ENCODE measurements around the gene ZNF772.

The ZNF772 gene

DNA sequence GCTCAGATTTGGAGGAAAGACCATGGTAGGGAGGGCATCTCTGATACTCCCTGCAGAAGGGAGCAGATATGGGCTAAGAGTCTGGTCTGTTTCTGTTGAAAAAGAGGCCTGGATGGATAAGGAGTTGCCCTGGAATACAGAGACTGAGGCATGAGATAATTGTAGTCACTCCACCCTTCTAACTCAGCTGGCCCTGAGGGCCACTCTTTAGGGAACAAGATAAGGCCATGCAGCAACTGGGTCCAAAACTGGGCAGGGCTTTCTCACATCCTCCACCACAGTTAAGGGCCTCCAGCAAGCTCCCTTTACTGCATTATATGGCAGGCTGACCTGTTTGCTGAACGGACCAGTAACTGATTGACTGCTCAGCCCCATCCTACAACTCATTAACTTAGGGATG is 40.9 kb downstream of the ZNF772 start:
- ChIA-PET CTCF (interaction anchor here (1.4 kb wide), 2 partner anchors 22 to 30 kb away, joined by 3 to 4 read pairs; no protein-coding TSS in a partner anchor), POLR2A (interaction anchor here (1.2 kb wide), 1 partner anchor 273 kb away, joined by 3 read pairs; the partner anchor contains the start of gene ZNF154)

DNA sequence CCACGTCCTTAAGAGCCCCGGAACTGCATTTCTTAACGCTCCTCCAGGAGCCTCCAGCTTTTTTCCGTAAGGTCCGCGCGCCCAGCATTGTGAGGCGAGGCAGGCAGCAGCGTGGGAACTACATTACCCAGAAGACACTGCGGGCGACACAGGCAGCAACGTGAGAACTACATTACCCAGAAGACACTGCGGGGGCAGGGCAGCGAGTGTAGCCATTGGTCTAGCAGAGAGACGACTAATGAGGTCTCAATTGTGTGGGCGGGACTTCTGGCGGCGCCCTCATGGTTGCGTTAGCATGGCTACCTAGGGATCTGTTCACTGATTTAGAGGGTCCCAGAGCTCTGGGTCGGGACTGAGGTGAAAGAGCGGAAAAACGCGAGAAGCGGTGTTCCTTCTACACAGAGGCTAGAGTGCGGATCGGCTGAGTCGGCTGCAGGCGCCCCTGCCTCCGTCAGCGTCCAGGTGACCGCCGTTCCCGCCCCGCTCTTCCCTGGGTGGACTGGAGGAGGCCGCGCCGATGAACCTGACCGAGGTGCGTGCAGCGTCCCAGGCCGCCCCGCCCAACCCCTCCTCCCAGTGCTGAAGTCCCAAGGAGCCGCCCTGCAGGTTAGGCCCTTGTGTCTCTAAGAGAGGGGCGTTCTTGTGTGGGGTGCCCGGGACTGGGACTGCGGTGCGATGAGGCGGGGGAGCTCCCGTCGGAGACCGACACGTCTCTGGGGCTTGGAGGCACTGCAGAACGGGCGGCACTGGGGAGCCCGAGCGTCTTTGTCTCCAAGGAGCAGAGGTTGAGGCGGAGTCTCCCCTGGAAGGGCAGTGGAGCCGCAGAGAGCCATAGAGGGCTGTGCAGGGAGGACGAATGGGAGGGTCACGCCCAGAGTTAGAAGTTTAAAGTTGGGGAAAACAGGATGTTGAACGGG is 42.0 kb downstream of the ZNF772 start, which contains the start of gene ZNF749:
Gene ZNF749 (plus strand): TSS at position 264 of the 917 bp plus-strand sequence. CDS start 254 bp downstream, at position 518.
- peaks cover 4 to 20% (median 14%) of the 10 kb centered on the region in 4 experiments for H3K4me1 ChIP-seq (ENCODE audit: control extremely low read depth in 1 of 4, control insufficient read depth in 4 of 4, insufficient read depth in 4 of 4, low read length in 3 of 4)
- ChIA-PET POLR2A (interaction anchor here (0.6 to 1.2 kb wide), 2 partner anchors 274 to 978 kb away, joined by 3 read pairs; partner anchors contain the start of gene ZNF154), CTCF (interaction anchor here (1.4 to 1.6 kb wide), 3 partner anchors 21 to 29 kb away, joined by 3 to 4 read pairs (median 3); no protein-coding TSS in a partner anchor)
- H3K36me3 ChIP-seq (ENCODE audit: control insufficient read depth in 4 of 4, insufficient read depth in 4 of 4, low read length in 3 of 4) = peaks cover 7 to 26% (median 18%) of the 10 kb centered on the region in 4 experiments
- peak; percentile 97 to 99 (median 98) for DNase-seq
- H3K9me3 ChIP-seq (ENCODE audit: control extremely low read depth in 1 of 5, control insufficient read depth in 4 of 5, insufficient read depth in 2 of 5, low read depth in 1 of 5, low read length in 4 of 5) = peaks cover 0 to 18% (median 13%) of the 10 kb centered on the region in 5 experiments
- H3K27me3 ChIP-seq (replicated peaks in 2 of 5; ENCODE audit: control insufficient read depth in 4 of 5, insufficient read depth in 5 of 5, low read length in 4 of 5) = no peaks in the 10 kb centered on the region
- under 1% methylated on average over 55 of the region's 61 CpGs for WGBS (ENCODE audit: insufficient coverage)
- peak within 1 kb of the TSS; percentile 30 to 79 for H3K27ac ChIP-seq (ENCODE audit: insufficient read depth in 1 of 2, low read depth in 1 of 2, low read length in 2 of 2, poor library complexity in 1 of 2, severe bottlenecking in 2 of 2)
- H3K4me3 ChIP-seq (ENCODE audit: control insufficient read depth in 1 of 7, extremely low read depth in 1 of 7, insufficient read depth in 4 of 7, low read depth in 2 of 7, low read length in 6 of 7) = peak within 1 kb of the TSS; percentile 68 to 96 (median 88)

More for the DNA sequence above, 40.9 kb downstream of the ZNF772 start:
- Histone ChIP-seq H3K36me3 (ENCODE audit: control insufficient read depth in 4 of 4, insufficient read depth in 4 of 4, low read length in 3 of 4) (peaks cover 7 to 32% (median 22%) of the 10 kb centered on the region in 4 experiments), H3K9me3 (ENCODE audit: control extremely low read depth in 1 of 5, control insufficient read depth in 4 of 5, insufficient read depth in 2 of 5, low read depth in 1 of 5, low read length in 4 of 5) (peaks cover 0 to 25% (median 17%) of the 10 kb centered on the region in 5 experiments), H3K27me3 (replicated peaks in 2 of 5; ENCODE audit: control insufficient read depth in 4 of 5, insufficient read depth in 5 of 5, low read length in 4 of 5) (no peaks in the 10 kb centered on the region), H3K4me3 (ENCODE audit: control insufficient read depth in 1 of 7, extremely low read depth in 1 of 7, insufficient read depth in 4 of 7, low read depth in 2 of 7, low read length in 6 of 7) (peak overlapping the region in 4 of 7 experiments; percentile 76 to 96 (median 90)), H3K27ac (ENCODE audit: insufficient read depth in 1 of 2, low read depth in 1 of 2, low read length in 2 of 2, poor library complexity in 1 of 2, severe bottlenecking in 2 of 2) (no peak overlapping the region), H3K4me1 (ENCODE audit: control extremely low read depth in 1 of 4, control insufficient read depth in 4 of 4, insufficient read depth in 4 of 4, low read length in 3 of 4) (peaks cover 4 to 20% (median 14%) of the 10 kb centered on the region in 4 experiments)
- no peak for DNase-seq
- WGBS (ENCODE audit: insufficient coverage) = no CpG with 5 or more reads among the region's 1 CpG

DNA sequence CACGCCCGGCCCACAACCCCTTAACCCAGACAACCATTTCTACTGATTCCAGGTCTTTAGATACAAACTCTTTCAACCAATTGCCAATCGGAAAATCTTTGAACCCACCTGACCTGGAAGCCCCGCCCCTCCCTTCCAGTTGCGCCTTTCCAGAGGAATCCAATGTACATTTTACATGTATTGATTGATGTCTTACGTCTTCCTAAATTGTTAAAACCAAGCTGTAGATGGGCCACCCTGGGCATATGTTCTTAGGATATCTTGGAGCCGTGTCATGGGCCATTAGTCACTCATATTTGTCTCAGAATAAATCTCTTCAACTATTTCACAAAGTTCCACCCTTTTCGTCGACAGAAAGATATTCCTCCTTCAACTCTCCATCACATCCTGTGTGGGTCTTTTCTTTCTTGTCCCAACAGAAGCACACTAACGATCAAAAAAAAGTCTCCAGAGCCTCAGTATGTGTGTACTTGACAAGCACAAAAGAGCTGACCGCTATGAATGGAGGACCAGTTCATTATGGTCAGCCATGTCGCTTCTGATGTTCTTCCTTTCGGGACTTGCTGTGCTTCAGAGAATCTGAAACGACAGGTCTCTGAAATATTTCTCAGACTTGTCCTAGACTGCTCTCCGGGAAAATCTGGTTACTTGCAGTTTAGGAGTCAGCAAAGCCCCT is 42.8 kb downstream of the ZNF772 start:
- 18% methylated on average over 11 of the region's 15 CpGs for WGBS (ENCODE audit: insufficient coverage)
- Histone ChIP-seq H3K36me3 (ENCODE audit: control insufficient read depth in 4 of 4, insufficient read depth in 4 of 4, low read length in 3 of 4) (peaks cover 5 to 19% (median 15%) of the 10 kb centered on the region in 4 experiments), H3K9me3 (ENCODE audit: control extremely low read depth in 1 of 5, control insufficient read depth in 4 of 5, insufficient read depth in 2 of 5, low read depth in 1 of 5, low read length in 4 of 5) (peaks cover 0 to 11% (median 10%) of the 10 kb centered on the region in 5 experiments), H3K4me3 (ENCODE audit: control insufficient read depth in 1 of 7, extremely low read depth in 1 of 7, insufficient read depth in 4 of 7, low read depth in 2 of 7, low read length in 6 of 7) (peak overlapping the region; percentile 68 to 96 (median 88)), H3K27me3 (replicated peaks in 2 of 5; ENCODE audit: control insufficient read depth in 4 of 5, insufficient read depth in 5 of 5, low read length in 4 of 5) (no peaks in the 10 kb centered on the region), H3K27ac (ENCODE audit: insufficient read depth in 1 of 2, low read depth in 1 of 2, low read length in 2 of 2, poor library complexity in 1 of 2, severe bottlenecking in 2 of 2) (peak overlapping the region in 1 of 2 experiments; percentile 79), H3K4me1 (ENCODE audit: control extremely low read depth in 1 of 4, control insufficient read depth in 4 of 4, insufficient read depth in 4 of 4, low read length in 3 of 4) (peaks cover 4 to 20% (median 14%) of the 10 kb centered on the region in 4 experiments)
- ChIA-PET POLR2A (no interaction called here), CTCF (interaction anchor here (1.6 kb wide), 1 partner anchor 27 kb away, joined by 3 read pairs; no protein-coding TSS in a partner anchor)
- DNase-seq = peak in 1 of 3 donors; percentile 8

DNA sequence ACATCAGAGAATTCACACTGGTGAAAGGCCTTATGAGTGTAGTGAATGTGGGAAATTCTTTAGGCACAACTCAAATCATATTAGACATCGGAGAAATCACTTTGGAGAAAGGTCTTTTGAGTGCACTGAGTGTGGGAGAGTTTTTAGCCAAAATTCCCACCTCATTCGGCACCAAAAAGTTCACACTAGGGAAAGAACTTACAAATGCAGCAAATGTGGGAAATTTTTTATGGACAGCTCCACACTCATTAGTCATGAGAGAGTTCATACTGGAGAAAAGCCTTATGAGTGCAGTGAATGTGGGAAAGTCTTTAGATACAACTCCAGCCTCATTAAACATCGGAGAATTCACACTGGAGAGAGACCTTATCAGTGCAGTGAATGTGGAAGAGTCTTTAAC is 56.3 kb downstream of the ZNF772 start:
- DNase-seq = no peak
- Histone ChIP-seq H3K36me3 (ENCODE audit: control insufficient read depth in 4 of 4, insufficient read depth in 4 of 4, low read length in 3 of 4) (peaks cover 33 to 57% (median 45%) of the 10 kb centered on the region in 4 experiments), H3K4me3 (ENCODE audit: control insufficient read depth in 1 of 7, extremely low read depth in 1 of 7, insufficient read depth in 4 of 7, low read depth in 2 of 7, low read length in 6 of 7) (no peak overlapping the region), H3K27me3 (replicated peaks in 2 of 5; ENCODE audit: control insufficient read depth in 4 of 5, insufficient read depth in 5 of 5, low read length in 4 of 5) (no peaks in the 10 kb centered on the region), H3K4me1 (ENCODE audit: control extremely low read depth in 1 of 4, control insufficient read depth in 4 of 4, insufficient read depth in 4 of 4, low read length in 3 of 4) (no peaks in the 10 kb centered on the region), H3K9me3 (ENCODE audit: control extremely low read depth in 1 of 5, control insufficient read depth in 4 of 5, insufficient read depth in 2 of 5, low read depth in 1 of 5, low read length in 4 of 5) (peaks cover 11 to 56% (median 31%) of the 10 kb centered on the region in 5 experiments), H3K27ac (ENCODE audit: insufficient read depth in 1 of 2, low read depth in 1 of 2, low read length in 2 of 2, poor library complexity in 1 of 2, severe bottlenecking in 2 of 2) (no peak overlapping the region)
- WGBS (ENCODE audit: insufficient coverage) = 100% methylated on average over 1 of the region's 3 CpGs
- CTCF ChIA-PET = no interaction called here
- POLR2A ChIA-PET = no interaction called here

DNA sequence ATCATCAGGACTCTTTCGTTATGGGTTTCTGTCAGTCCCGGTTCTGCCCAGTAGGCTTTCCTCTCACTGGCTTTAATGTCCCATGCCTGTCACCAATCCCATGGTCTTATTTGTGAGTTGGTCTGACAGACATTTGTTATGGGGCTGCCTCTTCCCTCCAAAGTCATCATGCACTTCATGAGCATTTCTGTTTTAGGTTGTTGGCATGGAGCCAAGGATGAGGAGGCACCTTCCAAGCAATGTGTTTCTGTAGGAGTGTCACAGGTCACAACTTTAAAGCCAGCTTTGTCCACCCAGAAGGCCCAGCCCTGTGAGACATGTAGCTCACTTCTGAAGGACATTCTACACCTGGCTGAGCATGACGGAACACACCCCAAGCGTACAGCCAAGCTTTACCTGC is 57.9 kb downstream of the ZNF772 start:
- H3K4me3 ChIP-seq (ENCODE audit: control insufficient read depth in 1 of 7, extremely low read depth in 1 of 7, insufficient read depth in 4 of 7, low read depth in 2 of 7, low read length in 6 of 7) = no peak overlapping the region
- CTCF ChIA-PET = no interaction called here
- WGBS (ENCODE audit: insufficient coverage) = 98% methylated on average over 3 of the region's 4 CpGs
- peaks cover 11 to 63% (median 31%) of the 10 kb centered on the region in 5 experiments for H3K9me3 ChIP-seq (ENCODE audit: control extremely low read depth in 1 of 5, control insufficient read depth in 4 of 5, insufficient read depth in 2 of 5, low read depth in 1 of 5, low read length in 4 of 5)
- no peaks in the 10 kb centered on the region for H3K27me3 ChIP-seq (replicated peaks in 2 of 5; ENCODE audit: control insufficient read depth in 4 of 5, insufficient read depth in 5 of 5, low read length in 4 of 5)
- H3K27ac ChIP-seq (ENCODE audit: insufficient read depth in 1 of 2, low read depth in 1 of 2, low read length in 2 of 2, poor library complexity in 1 of 2, severe bottlenecking in 2 of 2) = no peak overlapping the region
- peaks cover 37 to 70% (median 58%) of the 10 kb centered on the region in 4 experiments for H3K36me3 ChIP-seq (ENCODE audit: control insufficient read depth in 4 of 4, insufficient read depth in 4 of 4, low read length in 3 of 4)
- DNase-seq = no peak
- H3K4me1 ChIP-seq (ENCODE audit: control extremely low read depth in 1 of 4, control insufficient read depth in 4 of 4, insufficient read depth in 4 of 4, low read length in 3 of 4) = no peaks in the 10 kb centered on the region
- POLR2A ChIA-PET = no interaction called here

Measured in common myeloid progenitor, CD34-positive (primary cell).